ENCODE measurements around the gene DPEP2. TPM values are rescaled to one million over a fixed set of nuclear protein-coding genes. Genes with fewer than 3 reads are reported as not detected.

DPEP2 gene
- total and polyA plus RNA-seq, 2 of the 13 experiments (the other 11 are each of a cell fraction or from before 2014, with no cell fraction given): 0.18 TPM; not detected in 1

DNA sequence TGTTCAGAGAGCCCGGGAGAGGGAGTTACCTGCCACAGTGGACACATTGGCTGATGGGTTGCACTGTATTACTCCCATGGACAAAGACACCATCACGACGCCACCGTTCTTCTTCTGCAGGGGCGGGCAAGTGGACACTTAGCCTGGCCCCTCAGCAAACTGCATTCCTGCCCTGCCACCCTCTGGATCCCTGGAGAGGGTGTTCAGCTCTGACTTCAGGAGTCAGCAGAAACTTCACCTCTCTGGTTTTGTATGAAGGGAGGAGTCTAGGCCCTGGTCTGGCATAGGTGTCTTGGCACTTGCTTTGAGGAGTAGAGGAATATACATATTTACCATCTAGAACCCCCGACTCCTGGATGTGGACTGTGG is 9.3 kb downstream of the DPEP2 start (continued):
- TF ChIP-seq ZNF614 (CRISPR knock-in tag; IDR thresholded peaks at IDR 0.05; ENCODE audit: borderline replicate concordance) (no peak), ZNF510 (CRISPR knock-in tag; IDR thresholded peaks at IDR 0.05; ENCODE audit: low read depth) (no peak), XRCC5 (optimal IDR thresholded peaks at IDR 0.05; ENCODE audit: low read length) (peak; percentile 25), ZNF773 (CRISPR knock-in tag; IDR thresholded peaks at IDR 0.05; ENCODE audit: borderline replicate concordance) (0 out of 2 replicates have a peak, but pooled peaks have one; percentile 18), NFIB (CRISPR knock-in tag; IDR thresholded peaks at IDR 0.05; ENCODE audit: borderline replicate concordance) (no peak), ZSCAN12 (CRISPR knock-in tag; IDR thresholded peaks at IDR 0.05) (no peak), ZNF788 (CRISPR knock-in tag; IDR thresholded peaks at IDR 0.05; ENCODE audit: borderline replicate concordance) (0 out of 2 replicates have a peak, but pooled peaks have one; percentile 34), SAP130 (CRISPR knock-in tag; IDR thresholded peaks at IDR 0.05; ENCODE audit: low read depth) (0 out of 2 replicates have a peak, but pooled peaks have one; percentile 24), MAFG (CRISPR knock-in tag; IDR thresholded peaks at IDR 0.05) (no peak), ZNF780A (CRISPR knock-in tag; IDR thresholded peaks at IDR 0.05) (no peak)
- TF ChIP-seq, protein P1, sequence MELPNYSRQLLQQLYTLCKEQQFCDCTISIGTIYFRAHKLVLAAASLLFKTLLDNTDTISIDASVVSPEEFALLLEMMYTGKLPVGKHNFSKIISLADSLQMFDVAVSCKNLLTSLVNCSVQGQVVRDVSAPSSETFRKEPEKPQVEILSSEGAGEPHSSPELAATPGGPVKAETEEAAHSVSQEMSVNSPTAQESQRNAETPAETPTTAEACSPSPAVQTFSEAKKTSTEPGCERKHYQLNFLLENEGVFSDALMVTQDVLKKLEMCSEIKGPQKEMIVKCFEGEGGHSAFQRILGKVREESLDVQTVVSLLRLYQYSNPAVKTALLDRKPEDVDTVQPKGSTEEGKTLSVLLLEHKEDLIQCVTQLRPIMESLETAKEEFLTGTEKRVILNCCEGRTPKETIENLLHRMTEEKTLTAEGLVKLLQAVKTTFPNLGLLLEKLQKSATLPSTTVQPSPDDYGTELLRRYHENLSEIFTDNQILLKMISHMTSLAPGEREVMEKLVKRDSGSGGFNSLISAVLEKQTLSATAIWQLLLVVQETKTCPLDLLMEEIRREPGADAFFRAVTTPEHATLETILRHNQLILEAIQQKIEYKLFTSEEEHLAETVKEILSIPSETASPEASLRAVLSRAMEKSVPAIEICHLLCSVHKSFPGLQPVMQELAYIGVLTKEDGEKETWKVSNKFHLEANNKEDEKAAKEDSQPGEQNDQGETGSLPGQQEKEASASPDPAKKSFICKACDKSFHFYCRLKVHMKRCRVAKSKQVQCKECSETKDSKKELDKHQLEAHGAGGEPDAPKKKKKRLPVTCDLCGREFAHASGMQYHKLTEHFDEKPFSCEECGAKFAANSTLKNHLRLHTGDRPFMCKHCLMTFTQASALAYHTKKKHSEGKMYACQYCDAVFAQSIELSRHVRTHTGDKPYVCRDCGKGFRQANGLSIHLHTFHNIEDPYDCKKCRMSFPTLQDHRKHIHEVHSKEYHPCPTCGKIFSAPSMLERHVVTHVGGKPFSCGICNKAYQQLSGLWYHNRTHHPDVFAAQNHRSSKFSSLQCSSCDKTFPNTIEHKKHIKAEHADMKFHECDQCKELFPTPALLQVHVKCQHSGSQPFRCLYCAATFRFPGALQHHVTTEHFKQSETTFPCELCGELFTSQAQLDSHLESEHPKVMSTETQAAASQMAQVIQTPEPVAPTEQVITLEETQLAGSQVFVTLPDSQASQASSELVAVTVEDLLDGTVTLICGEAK (IDR thresholded peaks at IDR 0.05): no peak
- TF ChIP-seq, protein P1 (CRISPR knock-in tag; IDR thresholded peaks at IDR 0.05): no peak
- TF ChIP-seq, protein P2, sequence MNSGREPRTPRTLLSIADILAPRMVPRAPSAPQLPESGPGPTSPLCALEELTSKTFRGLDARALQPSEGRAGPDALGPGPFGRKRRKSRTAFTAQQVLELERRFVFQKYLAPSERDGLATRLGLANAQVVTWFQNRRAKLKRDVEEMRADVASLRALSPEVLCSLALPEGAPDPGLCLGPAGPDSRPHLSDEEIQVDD (CRISPR knock-in tag; IDR thresholded peaks at IDR 0.05; ENCODE audit: borderline replicate concordance): no peak
- TF ChIP-seq, protein P3, sequence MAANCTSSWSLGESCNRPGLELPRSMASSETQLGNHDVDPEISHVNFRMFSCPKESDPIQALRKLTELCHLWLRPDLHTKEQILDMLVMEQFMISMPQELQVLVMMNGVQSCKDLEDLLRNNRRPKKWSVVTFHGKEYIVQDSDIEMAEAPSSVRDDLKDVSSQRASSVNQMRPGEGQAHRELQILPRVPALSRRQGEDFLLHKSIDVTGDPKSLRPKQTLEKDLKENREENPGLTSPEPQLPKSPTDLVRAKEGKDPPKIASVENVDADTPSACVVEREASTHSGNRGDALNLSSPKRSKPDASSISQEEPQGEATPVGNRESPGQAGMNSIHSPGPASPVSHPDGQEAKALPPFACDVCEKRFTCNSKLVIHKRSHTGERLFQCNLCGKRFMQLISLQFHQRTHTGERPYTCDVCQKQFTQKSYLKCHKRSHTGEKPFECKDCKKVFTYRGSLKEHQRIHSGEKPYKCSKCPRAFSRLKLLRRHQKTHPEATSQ (CRISPR knock-in tag; IDR thresholded peaks at IDR 0.05; ENCODE audit: borderline replicate concordance): no peak
- TF ChIP-seq, protein P4, sequence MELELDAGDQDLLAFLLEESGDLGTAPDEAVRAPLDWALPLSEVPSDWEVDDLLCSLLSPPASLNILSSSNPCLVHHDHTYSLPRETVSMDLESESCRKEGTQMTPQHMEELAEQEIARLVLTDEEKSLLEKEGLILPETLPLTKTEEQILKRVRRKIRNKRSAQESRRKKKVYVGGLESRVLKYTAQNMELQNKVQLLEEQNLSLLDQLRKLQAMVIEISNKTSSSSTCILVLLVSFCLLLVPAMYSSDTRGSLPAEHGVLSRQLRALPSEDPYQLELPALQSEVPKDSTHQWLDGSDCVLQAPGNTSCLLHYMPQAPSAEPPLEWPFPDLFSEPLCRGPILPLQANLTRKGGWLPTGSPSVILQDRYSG (CRISPR knock-in tag; IDR thresholded peaks at IDR 0.05): no peak
- TF ChIP-seq, protein P5, sequence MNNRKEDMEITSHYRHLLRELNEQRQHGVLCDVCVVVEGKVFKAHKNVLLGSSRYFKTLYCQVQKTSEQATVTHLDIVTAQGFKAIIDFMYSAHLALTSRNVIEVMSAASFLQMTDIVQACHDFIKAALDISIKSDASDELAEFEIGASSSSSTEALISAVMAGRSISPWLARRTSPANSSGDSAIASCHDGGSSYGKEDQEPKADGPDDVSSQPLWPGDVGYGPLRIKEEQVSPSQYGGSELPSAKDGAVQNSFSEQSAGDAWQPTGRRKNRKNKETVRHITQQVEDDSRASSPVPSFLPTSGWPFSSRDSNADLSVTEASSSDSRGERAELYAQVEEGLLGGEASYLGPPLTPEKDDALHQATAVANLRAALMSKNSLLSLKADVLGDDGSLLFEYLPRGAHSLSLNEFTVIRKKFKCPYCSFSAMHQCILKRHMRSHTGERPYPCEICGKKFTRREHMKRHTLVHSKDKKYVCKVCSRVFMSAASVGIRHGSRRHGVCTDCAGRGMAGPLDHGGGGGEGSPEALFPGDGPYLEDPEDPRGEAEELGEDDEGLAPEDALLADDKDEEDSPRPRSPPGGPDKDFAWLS (CRISPR knock-in tag; IDR thresholded peaks at IDR 0.05; ENCODE audit: borderline replicate concordance): no peak

Data from HepG2 (cell line).